ENCODE data around the gene ATP6V1C2. TPM values are rescaled to one million over a fixed set of nuclear protein-coding genes. Genes with fewer than 3 reads are reported as not detected.

Gene ATP6V1C2
- total RNA-seq, 1 experiment from 2014 or later, result 2.0 TPM

- CTCF ChIA-PET, result no interaction called here
- intact Hi-C loops (cut with micrococcal nuclease), result no loop called here
- H3K36me3 ChIP-seq (ENCODE audit: control insufficient read depth in 1 of 2, insufficient read depth in 2 of 2, low read length in 2 of 2), result no peaks in the 10 kb centered on the region
- no peak overlapping the region for H3K4me2 ChIP-seq (ENCODE audit: low read length)
- H3K9ac ChIP-seq (ENCODE audit: low read length), result no peak overlapping the region
- RAD21 ChIA-PET (ENCODE audit: low non-redundant PET in 1 of 2, low total read pairs in 2 of 2, uncharacterized antibody in 2 of 2, unreplicated experiment in 2 of 2), result no interaction called here
- H3K9me3 ChIP-seq (ENCODE audit: control insufficient read depth in 1 of 2, insufficient read depth in 1 of 2, low read depth in 1 of 2, low read length in 2 of 2), result no peaks in the 10 kb centered on the region
- TF ChIP-seq YY1 (IDR thresholded peaks at IDR 0.05; ENCODE audit: extremely low read depth, insufficient replicate concordance, low read depth, low read length) (no peak), EGR1 (IDR thresholded peaks at IDR 0.05; ENCODE audit: low read depth) (no peak), ATF3 (IDR thresholded peaks at IDR 0.05) (no peak), ZBTB33 (IDR thresholded peaks at IDR 0.05; ENCODE audit: extremely low read depth, insufficient replicate concordance, low read length) (no peak), POLR2A (IDR thresholded peaks at IDR 0.05; ENCODE audit: borderline replicate concordance, extremely low read depth, insufficient read depth, insufficient read length) (no peak), FOSL1 (IDR thresholded peaks at IDR 0.05; ENCODE audit: low read depth) (no peak), ZFX (IDR thresholded peaks at IDR 0.05) (no peak), RAD21 (IDR thresholded peaks at IDR 0.05; ENCODE audit: low read depth) (no peak), EZH2phosphoT487 (IDR thresholded peaks at IDR 0.05; ENCODE audit: borderline replicate concordance) (no peak), EZH2 (IDR thresholded peaks at IDR 0.05) (no peak), POLR2AphosphoS5 (IDR thresholded peaks at IDR 0.05; ENCODE audit: low read depth, low read length) (no peak), JUND (IDR thresholded peaks at IDR 0.05) (no peak), TCF7L2 (IDR thresholded peaks at IDR 0.05; ENCODE audit: borderline replicate concordance, extremely low read depth, insufficient read depth, insufficient read length) (no peak)
- no peaks in the 10 kb centered on the region for H4K20me1 ChIP-seq (ENCODE audit: insufficient read depth)
- H3K4me3 ChIP-seq (replicated peaks in 1 of 2; ENCODE audit: low read depth in 1 of 2, low read length in 2 of 2), result no peak overlapping the region
- no peak overlapping the region for H3K27ac ChIP-seq (ENCODE audit: low read depth, low read length)
- DNase-seq (ENCODE audit: low read depth, low spot score) (no peak), ATAC-seq (no peak)
- H3K9me2 ChIP-seq (ENCODE audit: insufficient read depth), result no peaks in the 10 kb centered on the region
- peaks cover 0 to 6% of the 10 kb centered on the region in 2 experiments; a peak in 1 of 4 replicates for H3K4me1 ChIP-seq (ENCODE audit: control insufficient read depth in 1 of 2, insufficient read depth in 2 of 2, low read length in 2 of 2)
- no peaks in the 10 kb centered on the region for H3K79me2 ChIP-seq (ENCODE audit: insufficient read depth, low read length)
- H2AFZ ChIP-seq (ENCODE audit: low read depth, low read length, poor library complexity, severe bottlenecking), result no peak overlapping the region
- H3K27me3 ChIP-seq (ENCODE audit: insufficient read depth, low read length), result no peaks in the 10 kb centered on the region
- no TSS peak for BruUV-seq (replicated peaks)
- POLR2A ChIA-PET, result no interaction called here
These were observed 36.4 kb downstream of the ATP6V1C2 start for GRCh38 chr2:10757814-10758286.

All from HCT116 (cell line).